A549 (cell line): ENCODE data around the gene AIP.

Source experiments
- MAFK ChIP-seq: fragments of 450-650 bp; IDR thresholded peaks from 2 replicates; pipeline ENCODE4 v1.6.1; 2014; ENCODE audit not compliant: partially characterized antibody
- NFE2L2 ChIP-seq: fragments of 150-350 bp; conservative IDR thresholded peaks from 2 replicates; pipeline ENCODE4 v1.6.1; 2014; ENCODE audit warnings: low read length
- RAD21 ChIP-seq, 2 experiments: fragments of >200 bp in 1 of 2; sonication (Bioruptor Twin) in 1 of 2; formaldehyde crosslinking in 1 of 2; IDR thresholded peaks in 1 of 2; conservative IDR thresholded peaks in 1 of 2; 2 replicates in 1 of 2; 3 replicates in 1 of 2; pipeline ENCODE4 v1.6.1; 2012 to 2018; ENCODE audit warnings: inconsistent platforms in 1 of 2

DNA sequence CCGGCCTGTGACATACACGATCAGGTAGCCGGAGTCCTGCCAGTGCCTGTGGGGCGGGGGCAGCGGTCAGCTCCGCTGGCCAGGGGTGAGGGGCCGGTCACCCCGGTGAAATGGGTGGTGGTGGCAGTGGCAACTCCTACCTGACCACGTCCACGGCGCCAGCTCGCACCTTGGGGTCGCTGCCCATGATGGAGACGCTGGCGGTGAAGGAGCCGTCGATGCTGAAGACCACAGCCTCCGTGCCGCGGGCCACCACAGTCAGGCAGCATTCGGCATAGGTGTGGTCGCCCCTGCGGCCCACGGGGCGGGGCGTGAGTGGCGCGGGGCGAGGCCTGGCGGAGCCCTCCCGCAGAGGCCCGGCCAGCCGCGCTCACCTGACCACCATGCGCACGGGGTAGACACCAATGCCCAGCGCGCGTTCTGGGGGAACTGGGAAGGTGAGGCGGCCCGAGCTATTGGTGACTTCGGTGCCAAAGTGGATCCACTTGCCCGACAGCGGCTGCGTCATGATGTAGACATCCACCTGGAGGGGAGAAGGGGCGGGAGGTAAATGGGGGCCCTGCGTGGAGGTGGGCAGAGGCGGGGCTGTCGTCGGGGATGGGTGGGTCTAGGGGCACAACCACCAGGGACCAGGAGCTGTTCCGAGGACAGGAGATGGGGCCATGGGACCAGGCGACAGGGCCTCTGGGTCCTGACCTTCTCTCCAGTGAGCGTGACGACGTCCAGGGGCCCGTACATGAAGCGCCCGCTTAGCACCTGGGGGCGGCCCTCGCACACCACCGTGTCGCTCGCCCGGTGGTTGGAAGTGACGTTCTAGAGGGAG lies 10.9 kb downstream of the AIP start:
- no peak for TF ChIP-seq MAFK
- no peak for TF ChIP-seq RAD21 (conservative IDR thresholded peaks at IDR 0.05 in 1 of 2, IDR thresholded peaks at IDR 0.05 in 1 of 2)
- no peak for TF ChIP-seq NFE2L2
